OCI-LY1 (cell line): ENCODE measurements around the gene AP2A2.

Experiments
- H2AFZ ChIP-seq: fragments of 200-600 bp; sonication (generic), shearing (Covaris generic); 2 replicates; pipeline ENCODE4 v1.6.0; 2014; ENCODE audit warnings: antibody characterized with exemption, mild to moderate bottlenecking, low read length
- H3F3A ChIP-seq: fragments of 200-600 bp; sonication (generic), shearing (Covaris generic); 2 replicates; pipeline ENCODE4 v1.6.0; 2014; ENCODE audit warnings: mild to moderate bottlenecking, antibody characterized with exemption, low read length, moderate library complexity; ENCODE audit not compliant: insufficient read depth
- H3K27ac ChIP-seq: fragments of 200-600 bp; sonication (generic); 2 replicates; pipeline ENCODE4 v1.5.1; 2014; ENCODE audit warnings: low read length, mixed run types, mild to moderate bottlenecking, low read depth; ENCODE audit not compliant: poor library complexity, severe bottlenecking
- H3K27me3 ChIP-seq: fragments of 200-600 bp; sonication (generic); 2 replicates; pipeline ENCODE4 v1.6.0; 2014; ENCODE audit warnings: antibody characterized with exemption, mild to moderate bottlenecking, low read length, moderate library complexity; ENCODE audit not compliant: insufficient read depth
- H3K36me3 ChIP-seq: fragments of 200-600 bp; sonication (generic); 2 replicates; pipeline ENCODE4 v1.6.1; 2014; ENCODE audit warnings: mild to moderate bottlenecking, antibody characterized with exemption, low read length, moderate library complexity, mixed read lengths; ENCODE audit not compliant: insufficient read depth
- H3K4me1 ChIP-seq: fragments of 200-600 bp; sonication (generic); 2 replicates; pipeline ENCODE4 v1.5.1; 2014; ENCODE audit warnings: mild to moderate bottlenecking, low read length, moderate library complexity; ENCODE audit not compliant: insufficient read depth, severe bottlenecking
- H3K4me2 ChIP-seq: fragments of 200-600 bp; sonication (generic), shearing (Covaris generic); 2 replicates; pipeline ENCODE4 v1.6.1; 2014; ENCODE audit warnings: low read length
- H3K4me3 ChIP-seq: fragments of 200-600 bp; sonication (generic); 2 replicates; pipeline ENCODE4 v1.5.1; 2014; ENCODE audit warnings: low read length, low read depth, mild to moderate bottlenecking, mixed read lengths; ENCODE audit not compliant: poor library complexity, severe bottlenecking
- H3K79me2 ChIP-seq: fragments of 200-600 bp; shearing (Covaris generic); 2 replicates; pipeline ENCODE4 v1.6.1; 2016; ENCODE audit warnings: mixed run types, low read length, mixed read lengths; ENCODE audit not compliant: insufficient read depth
- H3K9ac ChIP-seq: fragments of 200-600 bp; sonication (generic), shearing (Covaris generic); 2 replicates; pipeline ENCODE4 v1.6.1; 2014; ENCODE audit warnings: mild to moderate bottlenecking, low read length, mixed read lengths
- H3K9me2 ChIP-seq: fragments of 200-600 bp; sonication (generic), shearing (Covaris generic); 2 replicates; pipeline ENCODE4 v1.6.1; 2014; ENCODE audit warnings: low read depth, mild to moderate bottlenecking, low read length, mixed read lengths
- H3K9me3 ChIP-seq: fragments of 200-600 bp; shearing (Covaris generic); 2 replicates; pipeline ENCODE4 v1.6.1; 2014; ENCODE audit warnings: low read length, mixed read lengths
- H4K20me1 ChIP-seq: fragments of 200-600 bp; sonication (generic), shearing (Covaris generic); 2 replicates; pipeline ENCODE4 v1.6.0; 2016; ENCODE audit warnings: mild to moderate bottlenecking, low read length; ENCODE audit not compliant: insufficient read depth
- CTCF ChIP-seq: fragments of 200-600 bp; sonication (generic), shearing (Covaris generic); IDR thresholded peaks from 2 replicates; pipeline ENCODE4 v1.5.1; 2017; ENCODE audit warnings: mild to moderate bottlenecking, antibody characterized with exemption, low read length, moderate library complexity, mixed read lengths
- EZH2 ChIP-seq: fragments of 200-600 bp; sonication (generic), shearing (Covaris generic); IDR thresholded peaks from 2 replicates; pipeline ENCODE4 v1.8.0; 2017; ENCODE audit warnings: borderline replicate concordance, mixed run types, mild to moderate bottlenecking, antibody characterized with exemption, low read length, moderate library complexity, mixed read lengths

The AP2A2 gene

DNA sequence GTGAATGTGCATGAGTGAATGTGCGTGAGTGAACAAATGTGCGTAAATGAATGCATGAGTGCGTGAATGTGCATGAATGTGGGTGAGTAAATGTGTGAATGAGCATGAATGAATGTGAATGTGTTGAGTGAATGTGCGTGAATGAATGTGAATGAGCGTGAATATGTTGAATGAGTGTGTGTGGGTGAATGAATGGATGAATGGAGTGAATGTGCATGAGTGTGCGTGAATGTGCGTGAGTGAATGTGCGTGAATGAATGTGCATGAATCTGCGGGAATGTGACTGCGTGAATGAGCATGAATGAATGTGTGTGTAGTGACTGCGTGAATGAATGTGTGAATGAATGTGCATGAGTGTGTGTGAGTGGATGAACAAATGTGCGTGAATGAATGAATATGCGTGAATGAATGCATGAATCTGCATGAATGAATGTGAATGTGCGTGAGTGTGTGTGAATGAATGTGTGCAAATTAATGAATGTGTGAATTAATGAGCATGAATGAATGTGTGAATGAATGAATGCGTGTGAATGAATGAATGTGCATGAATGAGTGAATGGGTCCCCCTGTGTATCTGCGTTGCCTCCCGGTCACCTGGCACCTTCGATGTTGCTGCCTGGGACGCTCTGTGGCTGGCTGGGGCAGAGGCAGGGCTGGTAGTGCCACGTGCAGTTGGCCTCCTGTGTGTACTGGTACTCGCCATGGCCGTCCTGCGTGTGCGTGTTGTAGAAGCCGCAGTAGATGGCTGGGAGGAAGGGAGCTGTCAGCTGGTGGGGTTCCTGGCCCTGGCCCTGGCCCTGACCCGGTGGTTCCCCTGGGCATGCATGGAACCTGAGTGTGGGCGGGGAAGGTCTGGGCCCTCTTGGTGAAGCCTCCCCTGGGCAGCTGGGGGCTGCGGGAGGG is 97.5 kb downstream of the AP2A2 start:
- no peaks in the 10 kb centered on the region for H3K9me2 ChIP-seq
- H3K9me3 ChIP-seq, result no peaks in the 10 kb centered on the region
- H4K20me1 ChIP-seq, result no peaks in the 10 kb centered on the region
- no peak overlapping the region for H3K9ac ChIP-seq
- no peak overlapping the region for H3K4me2 ChIP-seq
- no peaks in the 10 kb centered on the region for H3K4me1 ChIP-seq
- H3K36me3 ChIP-seq, result no peaks in the 10 kb centered on the region
- no peak overlapping the region for H3K27ac ChIP-seq
- H3K79me2 ChIP-seq, result no peaks in the 10 kb centered on the region
- H3K4me3 ChIP-seq, result no peak overlapping the region
- no peak for TF ChIP-seq CTCF
- TF ChIP-seq EZH2, result no peak
- H2AFZ ChIP-seq, result no peak overlapping the region
- no peaks in the 10 kb centered on the region for H3K27me3 ChIP-seq
- H3F3A ChIP-seq, result no peaks in the 10 kb centered on the region

- Histone ChIP-seq H3K9ac (no peak overlapping the region), H3K4me1 (no peaks in the 10 kb centered on the region), H3K36me3 (no peaks in the 10 kb centered on the region), H4K20me1 (no peaks in the 10 kb centered on the region), H3F3A (no peaks in the 10 kb centered on the region), H3K9me3 (no peaks in the 10 kb centered on the region), H3K9me2 (no peaks in the 10 kb centered on the region), H3K4me2 (no peak overlapping the region), H3K27me3 (no peaks in the 10 kb centered on the region), H3K79me2 (no peaks in the 10 kb centered on the region), H3K27ac (no peak overlapping the region), H3K4me3 (no peak overlapping the region), H2AFZ (no peak overlapping the region)
- TF ChIP-seq EZH2 (no peak), CTCF (no peak)
Measured at GRCh38 chr11:1023811-1024596, 98.3 kb downstream of the AP2A2 start.

- Histone ChIP-seq H3K9me2 (no peaks in the 10 kb centered on the region), H4K20me1 (no peaks in the 10 kb centered on the region), H3K36me3 (no peaks in the 10 kb centered on the region), H3K9ac (no peak overlapping the region), H3K79me2 (no peaks in the 10 kb centered on the region), H3K27me3 (no peaks in the 10 kb centered on the region), H3K4me1 (no peaks in the 10 kb centered on the region), H3K27ac (no peak overlapping the region), H3K9me3 (no peaks in the 10 kb centered on the region), H3F3A (no peaks in the 10 kb centered on the region), H3K4me2 (no peak overlapping the region), H2AFZ (no peak overlapping the region), H3K4me3 (no peak overlapping the region)
- TF ChIP-seq EZH2 (no peak), CTCF (no peak)
Measured at GRCh38 chr11:1024597-1025409, 99.1 kb downstream of the AP2A2 start.
